Endothelial cell (in vitro differentiated cells): Measurements from ENCODE around the gene LAMC2. TPM values are rescaled to one million over a fixed set of nuclear protein-coding genes. Genes with fewer than 3 reads are reported as not detected.

Experiments used
- DNase-seq: peaks from one replicate; pipeline ENCODE4 v3.0.0; 2021; ENCODE audit warnings: low spot score
- H3K27ac Mint-ChIP-seq: one replicate; pipeline ENCODE4 v1.8.0; 2021; ENCODE audit warnings: mixed read lengths, inconsistent platforms; ENCODE audit not compliant: unreplicated experiment
- H3K27me3 Mint-ChIP-seq: one replicate; pipeline ENCODE4 v1.8.0; 2021; ENCODE audit warnings: mild to moderate bottlenecking, moderate library complexity, mixed read lengths, inconsistent platforms; ENCODE audit not compliant: unreplicated experiment
- H3K36me3 Mint-ChIP-seq: one replicate; pipeline ENCODE4 v1.8.0; 2021; ENCODE audit warnings: mild to moderate bottlenecking, low read depth, mixed read lengths, inconsistent platforms; ENCODE audit not compliant: unreplicated experiment
- H3K4me1 Mint-ChIP-seq: one replicate; pipeline ENCODE4 v1.8.0; 2021; ENCODE audit warnings: mild to moderate bottlenecking, mixed read lengths, inconsistent platforms; ENCODE audit not compliant: unreplicated experiment
- H3K4me3 Mint-ChIP-seq: one replicate; pipeline ENCODE4 v1.8.0; 2021; ENCODE audit warnings: mild to moderate bottlenecking, mixed read lengths, inconsistent platforms; ENCODE audit not compliant: unreplicated experiment
- H3K9me3 Mint-ChIP-seq: one replicate; pipeline ENCODE4 v1.8.0; 2021; ENCODE audit warnings: mixed read lengths, inconsistent platforms; ENCODE audit not compliant: unreplicated experiment
- CTCF ChIP-seq: fragments of 200-600 bp; sonication (generic); IDR thresholded peaks from one replicate; pipeline ENCODE4 v1.5.0; 2021; ENCODE audit warnings: antibody characterized with exemption; ENCODE audit not compliant: unreplicated experiment
- total RNA-seq: library from RNA; stranded (reverse); fragmentation: NEBNext Ultra II Directional; extraction: Animal tissue kit (Norgen Biotek cat#: 25700); gene quantifications from one replicate; pipeline ENCODE4 v1.2.1, GENCODE V29; 2021; ENCODE audit not compliant: unreplicated experiment

LAMC2 gene
- total RNA-seq, 1 donor from 2014 or later, result 2.3 TPM

GRCh38 chr1:183218971-183219615 lies 33.0 kb downstream of the LAMC2 start:
- no peak for TF ChIP-seq CTCF
- H3K27ac Mint-ChIP-seq, result no peak overlapping the region
- H3K9me3 Mint-ChIP-seq, result no peaks in the 10 kb centered on the region
- peaks cover 31% of the 10 kb centered on the region for H3K4me1 Mint-ChIP-seq
- peaks cover 3% of the 10 kb centered on the region for H3K27me3 Mint-ChIP-seq
- peak; percentile 40 for DNase-seq
- no peaks in the 10 kb centered on the region for H3K36me3 Mint-ChIP-seq
- H3K4me3 Mint-ChIP-seq, result no peak overlapping the region

- H3K9me3 Mint-ChIP-seq, result no peaks in the 10 kb centered on the region
- no peaks in the 10 kb centered on the region for H3K36me3 Mint-ChIP-seq
- H3K27ac Mint-ChIP-seq, result no peak overlapping the region
- DNase-seq, result no peak
- H3K4me1 Mint-ChIP-seq, result peaks cover 31% of the 10 kb centered on the region
- H3K27me3 Mint-ChIP-seq, result peaks cover 3% of the 10 kb centered on the region
- no peak for TF ChIP-seq CTCF
- no peak overlapping the region for H3K4me3 Mint-ChIP-seq
Observed at GRCh38 chr1:183219616-183220009, 33.5 kb downstream of the LAMC2 start.

- Mint-ChIP-seq H3K9me3 (no peaks in the 10 kb centered on the region), H3K36me3 (no peaks in the 10 kb centered on the region), H3K4me1 (peaks cover 36% of the 10 kb centered on the region), H3K27me3 (peaks cover 1% of the 10 kb centered on the region), H3K27ac (no peak overlapping the region), H3K4me3 (no peak overlapping the region)
- DNase-seq, result no peak
- TF ChIP-seq CTCF, result no peak
Observed at GRCh38 chr1:183222909-183223308, 36.8 kb downstream of the LAMC2 start.

- H3K27me3 Mint-ChIP-seq, result peaks cover 1% of the 10 kb centered on the region
- DNase-seq, result no peak
- no peak for TF ChIP-seq CTCF
- no peak overlapping the region for H3K4me3 Mint-ChIP-seq
- no peaks in the 10 kb centered on the region for H3K9me3 Mint-ChIP-seq
- H3K36me3 Mint-ChIP-seq, result no peaks in the 10 kb centered on the region
- peaks cover 31% of the 10 kb centered on the region for H3K4me1 Mint-ChIP-seq
- no peak overlapping the region for H3K27ac Mint-ChIP-seq
Observed at GRCh38 chr1:183223467-183223866, 37.4 kb downstream of the LAMC2 start.

GRCh38 chr1:183226361-183226760 lies 40.3 kb downstream of the LAMC2 start:
- TF ChIP-seq CTCF, result no peak
- Mint-ChIP-seq H3K4me3 (no peak overlapping the region), H3K27ac (no peak overlapping the region), H3K36me3 (no peaks in the 10 kb centered on the region), H3K4me1 (peaks cover 14% of the 10 kb centered on the region), H3K9me3 (no peaks in the 10 kb centered on the region), H3K27me3 (no peaks in the 10 kb centered on the region)
- no peak for DNase-seq
